CD4-positive, alpha-beta T cell treated with Interleukin-17A for 4 hours (primary cell): ENCODE data around the gene ANKRD33.
"Not testable (repeated sequence)": the region's sequence is repeated elsewhere in the genome, so short reads cannot be mapped to it uniquely, and the experiment has no call there.

ENCODE experiments used
- DNase-seq: peaks from one replicate; pipeline ENCODE4 v3.0.0-alpha.2; 2020; ENCODE audit warnings: mixed read lengths

ANKRD33 gene

GRCh38 chr12:51883998-51884675 lies 3.8 kb upstream of the ANKRD33 start:
- DNase-seq = no peak

GRCh38 chr12:51884676-51885229 lies 3.1 kb upstream of the ANKRD33 start:
- DNase-seq = no peak

- not testable (repeated sequence) for DNase-seq
These were observed 2.4 kb upstream of the ANKRD33 start for GRCh38 chr12:51885294-51886020.

GRCh38 chr12:51886021-51886710 lies 1.7 kb upstream of the ANKRD33 start:
- peak; percentile 62 for DNase-seq

- no peak for DNase-seq
These were observed 663 bp downstream of the ANKRD33 start for GRCh38 chr12:51888316-51889215.

GRCh38 chr12:51889216-51890132 lies 1.6 kb downstream of the ANKRD33 start:
- no peak for DNase-seq

GRCh38 chr12:51890133-51890464 lies 2.2 kb downstream of the ANKRD33 start:
- DNase-seq = no peak

- no peak for DNase-seq
These were observed 2.7 kb downstream of the ANKRD33 start for GRCh38 chr12:51890511-51891171.

- no peak for DNase-seq
These were observed 3.9 kb downstream of the ANKRD33 start for GRCh38 chr12:51891843-51892242.

- DNase-seq = no peak
These were observed 5.9 kb downstream of the ANKRD33 start for GRCh38 chr12:51893786-51894185.

GRCh38 chr12:51895378-51896135 lies 7.7 kb downstream of the ANKRD33 start:
- no peak for DNase-seq

- DNase-seq = no peak
These were observed 8.3 kb downstream of the ANKRD33 start for GRCh38 chr12:51896236-51896635.

- DNase-seq = no peak
These were observed 9.3 kb downstream of the ANKRD33 start for GRCh38 chr12:51897181-51897580.

GRCh38 chr12:51898506-51898905 lies 10.6 kb downstream of the ANKRD33 start:
- no peak for DNase-seq

- DNase-seq = no peak
These were observed 11.0 kb downstream of the ANKRD33 start for GRCh38 chr12:51898937-51899336.

- no peak for DNase-seq
These were observed 12.5 kb downstream of the ANKRD33 start for GRCh38 chr12:51900323-51900889.

- DNase-seq = no peak
These were observed 13.4 kb downstream of the ANKRD33 start for GRCh38 chr12:51901121-51901817.

GRCh38 chr12:51901881-51902280 lies 14.0 kb downstream of the ANKRD33 start:
- no peak for DNase-seq

GRCh38 chr12:51904951-51905470 lies 17.1 kb downstream of the ANKRD33 start:
- no peak for DNase-seq
